NCI-H2227 treated with DMSO at 0.1 percent for 48 hours (cell line): ENCODE results near the gene SENP8.

ENCODE experiments used
- DNase-seq: peaks from one replicate; lab custom pipeline; 2025; lab: John Stamatoyannopoulos, UW

Gene SENP8

DNA sequence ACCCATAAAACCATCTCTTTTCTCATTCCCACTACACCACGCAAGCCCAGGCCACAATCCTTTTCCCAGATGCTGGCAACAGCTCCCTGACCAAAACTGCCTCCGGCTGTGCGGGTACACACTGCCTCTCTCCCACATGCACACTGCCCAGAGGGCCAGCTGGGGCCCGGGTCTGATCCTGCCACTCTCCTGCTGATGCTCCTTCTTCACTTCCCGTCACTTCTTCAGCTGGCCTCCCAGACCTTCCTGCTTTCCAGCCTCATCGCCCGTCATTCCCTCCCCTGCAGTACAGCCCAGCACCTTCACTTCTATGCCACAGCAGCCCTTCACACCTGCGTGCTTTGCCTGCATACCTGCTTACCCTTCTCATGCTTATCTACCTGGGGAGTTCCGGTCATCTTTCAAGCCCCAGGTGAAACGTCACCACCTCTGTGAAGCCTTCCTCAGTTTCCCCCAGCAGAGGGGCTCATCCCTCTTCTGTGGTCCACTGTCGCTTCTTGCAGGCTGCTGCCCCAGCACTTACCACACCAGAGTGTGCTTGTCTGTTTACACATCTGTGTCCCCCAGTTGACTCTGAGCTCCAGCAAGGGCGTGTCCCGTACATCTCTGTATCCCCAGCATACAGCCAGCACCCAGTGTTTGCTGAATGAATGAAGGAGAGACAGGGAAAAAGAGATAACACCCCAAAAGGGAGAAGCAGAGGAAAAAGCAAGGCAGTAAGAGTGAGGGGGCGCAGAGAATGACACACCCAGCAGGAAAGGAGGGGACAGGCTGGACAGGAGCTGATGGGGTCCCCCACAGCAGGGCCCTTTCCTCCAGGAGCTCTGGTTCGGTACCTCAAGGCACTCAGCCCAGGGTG is 57.2 kb downstream of the SENP8 start:
- no peak for DNase-seq

GRCh38 chr15:72176159-72176558 is 58.0 kb downstream of the SENP8 start:
- no peak for DNase-seq

GRCh38 chr15:72176743-72177142 is 58.5 kb downstream of the SENP8 start:
- DNase-seq: no peak

- no peak for DNase-seq
These were observed 60.9 kb downstream of the SENP8 start for GRCh38 chr15:72178976-72179585.

GRCh38 chr15:72179950-72180581 is 61.9 kb downstream of the SENP8 start:
- DNase-seq: no peak

- no peak for DNase-seq
These were observed 62.6 kb downstream of the SENP8 start for GRCh38 chr15:72180761-72181324.

- no peak for DNase-seq
These were observed 64.0 kb downstream of the SENP8 start for GRCh38 chr15:72182244-72182643.

DNA sequence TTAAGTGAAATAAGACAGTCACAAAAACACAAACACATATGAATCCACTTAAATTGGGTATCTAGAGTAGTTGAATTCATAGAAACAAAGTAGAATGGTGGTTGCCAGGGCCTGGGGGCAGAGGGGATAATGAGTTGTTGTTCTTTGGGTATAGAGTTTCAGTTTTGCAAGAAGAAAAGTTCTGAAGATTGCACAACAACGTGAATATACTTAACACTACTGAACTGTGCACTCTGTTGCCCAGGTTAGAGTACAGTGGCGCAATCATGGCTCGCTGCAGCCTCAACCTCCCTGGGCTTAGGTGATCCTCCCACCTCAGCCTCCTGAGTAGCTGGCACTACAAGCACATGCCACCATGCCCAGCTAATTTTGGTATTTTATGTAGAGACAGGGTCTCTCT is 64.5 kb downstream of the SENP8 start:
- DNase-seq: no peak

DNA sequence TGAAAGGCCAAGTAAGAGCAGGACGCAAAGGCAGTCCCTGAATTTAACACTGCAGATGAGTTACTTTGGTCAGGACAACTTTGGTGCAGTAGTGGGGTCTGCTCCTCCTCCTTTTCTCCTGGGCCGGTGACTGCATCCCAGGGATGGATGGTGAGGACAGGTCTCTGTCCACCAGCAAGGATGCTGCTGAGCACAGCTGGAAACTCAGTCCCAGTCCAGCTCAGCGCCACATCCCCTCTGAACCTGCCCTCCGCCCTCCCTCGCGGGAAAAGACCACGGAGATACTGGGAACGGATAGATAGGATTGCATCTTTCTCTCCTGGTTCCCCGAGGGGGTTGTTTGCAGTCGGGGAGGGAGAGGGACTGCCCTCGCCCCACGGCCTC is 65.6 kb downstream of the SENP8 start:
- no peak for DNase-seq

- no peak for DNase-seq
These were observed 66.1 kb downstream of the SENP8 start for GRCh38 chr15:72184165-72184811.

DNA sequence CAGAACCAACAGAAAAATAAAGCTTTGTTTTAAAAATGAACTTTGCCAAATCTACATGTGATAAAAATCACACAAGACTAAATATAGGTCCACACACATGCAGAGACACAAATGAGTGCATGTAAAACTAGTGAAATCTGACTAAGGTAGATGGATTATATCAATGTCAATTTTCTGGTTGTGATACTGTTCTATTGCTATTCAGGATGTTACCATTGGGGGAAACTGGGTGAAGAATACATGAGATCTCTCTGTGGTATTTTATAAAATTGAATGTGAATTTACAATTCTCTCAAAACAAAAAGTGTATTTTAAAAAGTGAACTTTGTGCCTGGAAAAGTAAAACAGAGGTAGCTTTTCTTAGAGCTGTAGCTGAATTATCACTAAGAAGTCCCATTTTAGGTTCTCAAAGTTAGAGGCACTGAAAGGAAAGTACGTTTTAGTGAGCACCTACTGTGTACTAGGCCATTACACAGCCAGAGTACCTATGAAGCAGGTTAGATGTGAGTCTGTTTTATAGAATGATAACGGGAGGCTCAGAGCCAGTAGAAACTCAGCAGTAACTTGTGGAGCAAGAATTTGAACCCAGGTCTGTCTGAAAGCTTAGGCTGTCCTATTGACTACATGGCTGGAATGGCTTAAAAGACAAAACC is 71.2 kb downstream of the SENP8 start:
- DNase-seq: no peak

- no peak for DNase-seq
These were observed 74.2 kb downstream of the SENP8 start for GRCh38 chr15:72192416-72192815.
